OCI-LY1 (cell line): Measurements from ENCODE around the gene PPP4C.

Experiments
- H2AFZ ChIP-seq: fragments of 200-600 bp; sonication (generic), shearing (Covaris generic); 2 replicates; pipeline ENCODE4 v1.6.0; 2014; ENCODE audit warnings: antibody characterized with exemption, mild to moderate bottlenecking, low read length
- H3F3A ChIP-seq: fragments of 200-600 bp; sonication (generic), shearing (Covaris generic); 2 replicates; pipeline ENCODE4 v1.6.0; 2014; ENCODE audit warnings: mild to moderate bottlenecking, antibody characterized with exemption, low read length, moderate library complexity; ENCODE audit not compliant: insufficient read depth
- H3K27ac ChIP-seq: fragments of 200-600 bp; sonication (generic); 2 replicates; pipeline ENCODE4 v1.5.1; 2014; ENCODE audit warnings: low read length, mixed run types, mild to moderate bottlenecking, low read depth; ENCODE audit not compliant: poor library complexity, severe bottlenecking
- H3K27me3 ChIP-seq: fragments of 200-600 bp; sonication (generic); 2 replicates; pipeline ENCODE4 v1.6.0; 2014; ENCODE audit warnings: antibody characterized with exemption, mild to moderate bottlenecking, low read length, moderate library complexity; ENCODE audit not compliant: insufficient read depth
- H3K36me3 ChIP-seq: fragments of 200-600 bp; sonication (generic); 2 replicates; pipeline ENCODE4 v1.6.1; 2014; ENCODE audit warnings: mild to moderate bottlenecking, antibody characterized with exemption, low read length, moderate library complexity, mixed read lengths; ENCODE audit not compliant: insufficient read depth
- H3K4me1 ChIP-seq: fragments of 200-600 bp; sonication (generic); 2 replicates; pipeline ENCODE4 v1.5.1; 2014; ENCODE audit warnings: mild to moderate bottlenecking, low read length, moderate library complexity; ENCODE audit not compliant: insufficient read depth, severe bottlenecking
- H3K4me2 ChIP-seq: fragments of 200-600 bp; sonication (generic), shearing (Covaris generic); 2 replicates; pipeline ENCODE4 v1.6.1; 2014; ENCODE audit warnings: low read length
- H3K4me3 ChIP-seq: fragments of 200-600 bp; sonication (generic); 2 replicates; pipeline ENCODE4 v1.5.1; 2014; ENCODE audit warnings: low read length, low read depth, mild to moderate bottlenecking, mixed read lengths; ENCODE audit not compliant: poor library complexity, severe bottlenecking
- H3K79me2 ChIP-seq: fragments of 200-600 bp; shearing (Covaris generic); 2 replicates; pipeline ENCODE4 v1.6.1; 2016; ENCODE audit warnings: mixed run types, low read length, mixed read lengths; ENCODE audit not compliant: insufficient read depth
- H3K9ac ChIP-seq: fragments of 200-600 bp; sonication (generic), shearing (Covaris generic); 2 replicates; pipeline ENCODE4 v1.6.1; 2014; ENCODE audit warnings: mild to moderate bottlenecking, low read length, mixed read lengths
- H3K9me2 ChIP-seq: fragments of 200-600 bp; sonication (generic), shearing (Covaris generic); 2 replicates; pipeline ENCODE4 v1.6.1; 2014; ENCODE audit warnings: low read depth, mild to moderate bottlenecking, low read length, mixed read lengths
- H3K9me3 ChIP-seq: fragments of 200-600 bp; shearing (Covaris generic); 2 replicates; pipeline ENCODE4 v1.6.1; 2014; ENCODE audit warnings: low read length, mixed read lengths
- H4K20me1 ChIP-seq: fragments of 200-600 bp; sonication (generic), shearing (Covaris generic); 2 replicates; pipeline ENCODE4 v1.6.0; 2016; ENCODE audit warnings: mild to moderate bottlenecking, low read length; ENCODE audit not compliant: insufficient read depth
- CTCF ChIP-seq: fragments of 200-600 bp; sonication (generic), shearing (Covaris generic); IDR thresholded peaks from 2 replicates; pipeline ENCODE4 v1.5.1; 2017; ENCODE audit warnings: mild to moderate bottlenecking, antibody characterized with exemption, low read length, moderate library complexity, mixed read lengths
- EZH2 ChIP-seq: fragments of 200-600 bp; sonication (generic), shearing (Covaris generic); IDR thresholded peaks from 2 replicates; pipeline ENCODE4 v1.8.0; 2017; ENCODE audit warnings: borderline replicate concordance, mixed run types, mild to moderate bottlenecking, antibody characterized with exemption, low read length, moderate library complexity, mixed read lengths

Gene PPP4C

DNA sequence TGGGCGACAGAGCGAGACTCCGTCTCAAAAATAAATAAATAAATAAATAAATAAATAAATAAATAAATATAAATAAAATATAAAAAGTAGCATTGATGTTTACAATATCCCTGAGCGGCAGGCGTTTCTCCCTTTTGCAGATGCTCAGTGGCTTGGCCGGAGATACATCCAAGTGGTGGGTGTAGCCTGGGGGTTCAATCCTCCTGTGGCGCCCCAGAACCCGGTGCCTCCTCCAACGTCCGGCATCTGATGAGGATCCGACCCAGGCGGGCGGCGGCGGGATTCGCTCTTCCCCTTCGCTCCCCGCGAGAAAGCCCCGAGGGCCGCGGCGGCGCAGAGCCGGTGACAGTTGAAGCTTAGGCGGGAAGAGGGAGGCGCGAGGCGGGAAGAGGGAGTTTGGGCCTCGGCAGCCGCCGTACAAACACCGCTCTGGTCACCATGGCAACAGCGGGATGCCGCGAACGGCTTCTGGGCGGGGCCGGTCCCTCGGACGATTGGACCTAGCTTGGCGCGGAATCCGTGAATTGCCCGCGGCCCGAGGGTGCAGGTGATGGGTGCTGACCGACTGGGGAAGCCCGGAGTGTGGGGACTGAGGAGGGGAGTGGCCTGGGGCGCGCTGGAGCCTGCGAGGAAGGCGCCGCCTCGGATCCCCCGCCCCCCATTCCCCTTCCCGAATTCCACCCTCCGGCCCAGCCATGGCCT lies 23.0 kb upstream of the PPP4C start:
- H3K9me2 ChIP-seq, result no peaks in the 10 kb centered on the region
- peak overlapping the region; percentile 97; the same call in 1 of the 2 replicates for H2AFZ ChIP-seq
- no peaks in the 10 kb centered on the region for H3F3A ChIP-seq
- peak overlapping the region; percentile 72 for H3K9ac ChIP-seq
- H3K27ac ChIP-seq, result peak overlapping the region; percentile 56
- no peaks in the 10 kb centered on the region; the same call in 1 of the 2 replicates for H3K27me3 ChIP-seq
- peak overlapping the region; percentile 90 for H3K4me2 ChIP-seq
- H3K4me3 ChIP-seq, result peak overlapping the region; percentile 72
- no peaks in the 10 kb centered on the region for H4K20me1 ChIP-seq
- TF ChIP-seq CTCF (no peak), EZH2 (no peak)
- peaks cover 25% of the 10 kb centered on the region for H3K4me1 ChIP-seq
- H3K36me3 ChIP-seq, result no peaks in the 10 kb centered on the region
- H3K79me2 ChIP-seq, result no peaks in the 10 kb centered on the region
- no peaks in the 10 kb centered on the region for H3K9me3 ChIP-seq

DNA sequence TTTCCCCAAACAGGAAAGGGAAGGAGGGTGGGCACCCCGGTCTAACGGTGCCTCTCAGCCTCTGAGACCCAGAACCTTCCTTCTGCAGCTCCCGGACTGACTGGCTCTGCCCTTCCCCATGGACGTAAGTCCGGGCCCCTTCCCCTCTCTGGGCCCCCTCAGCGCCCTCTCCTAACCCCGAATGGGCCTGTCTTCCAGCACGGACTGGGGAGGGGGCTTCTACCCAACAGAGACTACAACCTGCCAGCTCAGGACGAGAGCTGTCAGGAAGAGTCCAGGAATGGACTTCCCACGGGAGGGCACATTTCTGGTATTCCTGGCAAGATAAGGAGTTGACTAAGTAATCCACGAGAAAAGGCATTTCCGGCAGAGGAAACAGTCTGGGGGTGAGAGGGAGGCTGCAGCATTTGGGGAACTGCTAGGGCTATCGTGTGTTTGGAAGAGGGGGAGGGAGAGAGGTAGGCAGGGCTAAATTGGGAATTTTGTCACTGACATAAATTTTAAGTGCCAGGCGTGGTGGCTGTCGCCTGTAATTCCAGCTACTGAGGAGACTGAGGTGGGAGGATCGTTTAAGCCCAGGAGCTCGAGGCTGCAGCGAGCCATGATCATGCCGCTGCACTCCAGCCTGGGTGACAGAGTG lies 22.3 kb upstream of the PPP4C start:
- H4K20me1 ChIP-seq, result no peaks in the 10 kb centered on the region

GRCh38 chr16:30054451-30054850 lies 21.3 kb upstream of the PPP4C start:
- no peaks in the 10 kb centered on the region for H3K27me3 ChIP-seq
- H3K9ac ChIP-seq, result no peak overlapping the region
- H3K4me2 ChIP-seq, result peak overlapping the region; percentile 14; the same call in 1 of the 2 replicates
- H3K4me1 ChIP-seq, result peaks cover 25% of the 10 kb centered on the region
- no peak overlapping the region for H2AFZ ChIP-seq
- no peaks in the 10 kb centered on the region for H3K79me2 ChIP-seq
- H3K27ac ChIP-seq, result no peak overlapping the region
- H3K4me3 ChIP-seq, result no peak overlapping the region
- no peaks in the 10 kb centered on the region for H3F3A ChIP-seq
- H3K9me3 ChIP-seq, result no peaks in the 10 kb centered on the region
- H3K9me2 ChIP-seq, result no peaks in the 10 kb centered on the region
- no peaks in the 10 kb centered on the region for H3K36me3 ChIP-seq
- H4K20me1 ChIP-seq, result no peaks in the 10 kb centered on the region
- TF ChIP-seq CTCF, result no peak
- TF ChIP-seq EZH2, result no peak

More for the DNA sequence above, 22.3 kb upstream of the PPP4C start:
- Histone ChIP-seq H3K27ac (peak overlapping the region; percentile 4), H3K9ac (peak overlapping the region; percentile 72), H2AFZ (no peak overlapping the region), H3F3A (no peaks in the 10 kb centered on the region), H3K9me3 (no peaks in the 10 kb centered on the region), H3K27me3 (no peaks in the 10 kb centered on the region; the same call in 1 of the 2 replicates), H3K4me3 (peak overlapping the region; percentile 72), H3K4me2 (peak overlapping the region; percentile 90), H3K9me2 (no peaks in the 10 kb centered on the region), H3K4me1 (peaks cover 25% of the 10 kb centered on the region), H3K79me2 (no peaks in the 10 kb centered on the region), H3K36me3 (no peaks in the 10 kb centered on the region)
- TF ChIP-seq CTCF, result no peak
- no peak for TF ChIP-seq EZH2
